ENCODE results near the gene GPX4. TPM values are rescaled to one million over a fixed set of nuclear protein-coding genes. Genes with fewer than 3 reads are reported as not detected.

GPX4 gene
- polyA plus RNA-seq, 2 donors = 271 to 294 TPM

GRCh38 chr19:1068009-1069001 lies 35.5 kb upstream of the GPX4 start:
- Histone ChIP-seq H3K36me3 (ENCODE audit: control insufficient read depth in 2 of 2, insufficient read depth in 2 of 2, low read length in 1 of 2) (peaks cover 0 to 4% of the 10 kb centered on the region in 2 donors), H3K27me3 (ENCODE audit: control insufficient read depth in 1 of 2, insufficient read depth in 2 of 2, low read length in 2 of 2) (peaks cover 0 to 5% of the 10 kb centered on the region in 2 donors), H3K27ac (ENCODE audit: low read depth in 2 of 2, low read length in 1 of 2) (peak overlapping the region; percentile 39 to 61), H3K9me3 (ENCODE audit: control insufficient read depth in 2 of 2, insufficient read depth in 1 of 2, low read depth in 1 of 2, low read length in 1 of 2) (no peaks in the 10 kb centered on the region), H3K4me1 (ENCODE audit: control insufficient read depth in 2 of 2, insufficient read depth in 2 of 2, low read length in 1 of 2) (peaks cover 8 to 10% of the 10 kb centered on the region in 2 donors), H3K4me3 (ENCODE audit: low read depth in 1 of 2, low read length in 2 of 2) (peak overlapping the region; percentile 17 to 56)
- WGBS, 2 donors = 59 to 60% methylated on average over 45 of the region's 45 CpGs

- H3K27ac ChIP-seq (ENCODE audit: low read depth in 2 of 2, low read length in 1 of 2) = peak overlapping the region in 1 of 2 donors; percentile 40
- H3K9me3 ChIP-seq (ENCODE audit: control insufficient read depth in 2 of 2, insufficient read depth in 1 of 2, low read depth in 1 of 2, low read length in 1 of 2) = no peaks in the 10 kb centered on the region
- peaks cover 8 to 10% of the 10 kb centered on the region in 2 donors for H3K4me1 ChIP-seq (ENCODE audit: control insufficient read depth in 2 of 2, insufficient read depth in 2 of 2, low read length in 1 of 2)
- peaks cover 0 to 5% of the 10 kb centered on the region in 2 donors for H3K27me3 ChIP-seq (ENCODE audit: control insufficient read depth in 1 of 2, insufficient read depth in 2 of 2, low read length in 2 of 2)
- WGBS, 2 donors = 44 to 45% methylated on average over 25 of the region's 25 CpGs
- peak overlapping the region; percentile 7 to 37 for H3K4me3 ChIP-seq (ENCODE audit: low read depth in 1 of 2, low read length in 2 of 2)
- peaks cover 0 to 9% of the 10 kb centered on the region in 2 donors for H3K36me3 ChIP-seq (ENCODE audit: control insufficient read depth in 2 of 2, insufficient read depth in 2 of 2, low read length in 1 of 2)
Measured at GRCh38 chr19:1069009-1069779, 34.6 kb upstream of the GPX4 start.

- Histone ChIP-seq H3K36me3 (ENCODE audit: control insufficient read depth in 2 of 2, insufficient read depth in 2 of 2, low read length in 1 of 2) (peaks cover 0 to 9% of the 10 kb centered on the region in 2 donors), H3K4me3 (ENCODE audit: low read depth in 1 of 2, low read length in 2 of 2) (no peak overlapping the region), H3K27ac (ENCODE audit: low read depth in 2 of 2, low read length in 1 of 2) (no peak overlapping the region), H3K27me3 (ENCODE audit: control insufficient read depth in 1 of 2, insufficient read depth in 2 of 2, low read length in 2 of 2) (peaks cover 0 to 5% of the 10 kb centered on the region in 2 donors), H3K4me1 (ENCODE audit: control insufficient read depth in 2 of 2, insufficient read depth in 2 of 2, low read length in 1 of 2) (peaks cover 8 to 11% of the 10 kb centered on the region in 2 donors), H3K9me3 (ENCODE audit: control insufficient read depth in 2 of 2, insufficient read depth in 1 of 2, low read depth in 1 of 2, low read length in 1 of 2) (no peaks in the 10 kb centered on the region)
- WGBS, 2 donors = 24 to 26% methylated on average over 21 of the region's 21 CpGs
Measured at GRCh38 chr19:1070576-1070930, 33.2 kb upstream of the GPX4 start.

GRCh38 chr19:1070931-1071791 lies 32.6 kb upstream of the GPX4 start:
- 19 to 23% methylated on average over 79 to 99 of the region's 99 CpGs for WGBS, 2 donors

GRCh38 chr19:1072371-1073015 lies 31.3 kb upstream of the GPX4 start:
- 82% methylated on average over 11 of the region's 11 CpGs for WGBS, 2 donors
- no peak overlapping the region for H3K4me3 ChIP-seq (ENCODE audit: low read depth in 1 of 2, low read length in 2 of 2)
- H3K27me3 ChIP-seq (ENCODE audit: control insufficient read depth in 1 of 2, insufficient read depth in 2 of 2, low read length in 2 of 2) = peaks cover 0 to 1% of the 10 kb centered on the region in 2 donors
- peaks cover 0 to 9% of the 10 kb centered on the region in 2 donors for H3K36me3 ChIP-seq (ENCODE audit: control insufficient read depth in 2 of 2, insufficient read depth in 2 of 2, low read length in 1 of 2)
- H3K27ac ChIP-seq (ENCODE audit: low read depth in 2 of 2, low read length in 1 of 2) = no peak overlapping the region
- H3K9me3 ChIP-seq (ENCODE audit: control insufficient read depth in 2 of 2, insufficient read depth in 1 of 2, low read depth in 1 of 2, low read length in 1 of 2) = no peaks in the 10 kb centered on the region
- peaks cover 4 to 5% of the 10 kb centered on the region in 2 donors for H3K4me1 ChIP-seq (ENCODE audit: control insufficient read depth in 2 of 2, insufficient read depth in 2 of 2, low read length in 1 of 2)

More at GRCh38 chr19:1070931-1071791, 32.6 kb upstream of the GPX4 start:
- H3K4me3 ChIP-seq (ENCODE audit: low read depth in 1 of 2, low read length in 2 of 2) = peak overlapping the region in 1 of 2 donors; percentile 12
- no peak overlapping the region for H3K27ac ChIP-seq (ENCODE audit: low read depth in 2 of 2, low read length in 1 of 2)
- H3K4me1 ChIP-seq (ENCODE audit: control insufficient read depth in 2 of 2, insufficient read depth in 2 of 2, low read length in 1 of 2) = peaks cover 8 to 11% of the 10 kb centered on the region in 2 donors
- no peaks in the 10 kb centered on the region for H3K9me3 ChIP-seq (ENCODE audit: control insufficient read depth in 2 of 2, insufficient read depth in 1 of 2, low read depth in 1 of 2, low read length in 1 of 2)
- peaks cover 0 to 9% of the 10 kb centered on the region in 2 donors for H3K36me3 ChIP-seq (ENCODE audit: control insufficient read depth in 2 of 2, insufficient read depth in 2 of 2, low read length in 1 of 2)
- peaks cover 0 to 5% of the 10 kb centered on the region in 2 donors for H3K27me3 ChIP-seq (ENCODE audit: control insufficient read depth in 1 of 2, insufficient read depth in 2 of 2, low read length in 2 of 2)

- Histone ChIP-seq H3K9me3 (ENCODE audit: control insufficient read depth in 2 of 2, insufficient read depth in 1 of 2, low read depth in 1 of 2, low read length in 1 of 2) (no peaks in the 10 kb centered on the region), H3K4me1 (ENCODE audit: control insufficient read depth in 2 of 2, insufficient read depth in 2 of 2, low read length in 1 of 2) (peaks cover 4 to 8% of the 10 kb centered on the region in 2 donors), H3K36me3 (ENCODE audit: control insufficient read depth in 2 of 2, insufficient read depth in 2 of 2, low read length in 1 of 2) (peaks cover 0 to 9% of the 10 kb centered on the region in 2 donors), H3K27me3 (ENCODE audit: control insufficient read depth in 1 of 2, insufficient read depth in 2 of 2, low read length in 2 of 2) (no peaks in the 10 kb centered on the region), H3K4me3 (ENCODE audit: low read depth in 1 of 2, low read length in 2 of 2) (no peak overlapping the region), H3K27ac (ENCODE audit: low read depth in 2 of 2, low read length in 1 of 2) (no peak overlapping the region)
- 83 to 87% methylated on average over 30 of the region's 30 CpGs for WGBS, 2 donors
Measured at GRCh38 chr19:1073063-1073955, 30.5 kb upstream of the GPX4 start.

GRCh38 chr19:1073956-1074517 lies 29.8 kb upstream of the GPX4 start:
- peaks cover 4 to 8% of the 10 kb centered on the region in 2 donors for H3K4me1 ChIP-seq (ENCODE audit: control insufficient read depth in 2 of 2, insufficient read depth in 2 of 2, low read length in 1 of 2)
- no peak overlapping the region for H3K27ac ChIP-seq (ENCODE audit: low read depth in 2 of 2, low read length in 1 of 2)
- no peaks in the 10 kb centered on the region for H3K9me3 ChIP-seq (ENCODE audit: control insufficient read depth in 2 of 2, insufficient read depth in 1 of 2, low read depth in 1 of 2, low read length in 1 of 2)
- whole genome bisulfite sequencing, 2 donors = 68 to 73% methylated on average over 27 to 28 of the region's 28 CpGs
- H3K27me3 ChIP-seq (ENCODE audit: control insufficient read depth in 1 of 2, insufficient read depth in 2 of 2, low read length in 2 of 2) = no peaks in the 10 kb centered on the region
- no peak overlapping the region for H3K4me3 ChIP-seq (ENCODE audit: low read depth in 1 of 2, low read length in 2 of 2)
- H3K36me3 ChIP-seq (ENCODE audit: control insufficient read depth in 2 of 2, insufficient read depth in 2 of 2, low read length in 1 of 2) = peaks cover 0 to 9% of the 10 kb centered on the region in 2 donors

Data from esophagus (tissue), 2 donors.